Lung (tissue), 12 donors: ENCODE results near the gene CD47. TPM values are rescaled to one million over a fixed set of nuclear protein-coding genes. Genes with fewer than 3 reads are reported as not detected.

Experiments
- ATAC-seq: fragments of 200-7000 bp; cut with Tn5 transposase; one replicate; pipeline ENCODE4 v1.9.1; 2020; ENCODE audit warnings: moderate number of reproducible peaks; ENCODE audit not compliant: insufficient read depth, low FRiP score
- DNase-seq, 3 donors: peaks; one replicate each; pipeline ENCODE4 v3.0.0-alpha.2; 2013 to 2017
- H3K27ac ChIP-seq, 2 donors: one replicate each; pipeline ENCODE4 v1.5.1; 2013; ENCODE audit warnings: mild to moderate bottlenecking in 2 of 2, moderate library complexity in 2 of 2, control low read depth in 1 of 2, inconsistent platforms in 1 of 2, low read depth in 1 of 2, low read length in 1 of 2
- H3K27me3 ChIP-seq, 3 donors: one replicate each; pipeline ENCODE4 v1.5.1; 2013; ENCODE audit warnings: low read length in 2 of 3; ENCODE audit not compliant: control insufficient read depth in 3 of 3, insufficient read depth in 3 of 3
- H3K36me3 ChIP-seq, 4 donors: one replicate each; pipeline ENCODE4 v1.5.1; 2013; ENCODE audit warnings: low read length in 4 of 4, mild to moderate bottlenecking in 1 of 4, moderate library complexity in 1 of 4; ENCODE audit not compliant: control insufficient read depth in 4 of 4, insufficient read depth in 4 of 4
- H3K4me1 ChIP-seq, 5 donors: one replicate each; pipeline ENCODE4 v1.5.1; 2013; ENCODE audit warnings: low read length in 5 of 5, mild to moderate bottlenecking in 2 of 5, moderate library complexity in 1 of 5; ENCODE audit not compliant: control insufficient read depth in 5 of 5, insufficient read depth in 5 of 5
- H3K4me3 ChIP-seq: one replicate; pipeline ENCODE4 v1.5.1; 2013; ENCODE audit warnings: mild to moderate bottlenecking, control low read depth, moderate library complexity
- H3K9ac ChIP-seq, 2 donors: one replicate each; pipeline ENCODE4 v1.5.1; 2013; ENCODE audit warnings: low read length in 2 of 2, control low read depth in 1 of 2; ENCODE audit not compliant: insufficient read depth in 1 of 2
- H3K9me3 ChIP-seq, 4 donors: one replicate each; pipeline ENCODE4 v1.5.1; 2013; ENCODE audit warnings: low read length in 3 of 4, mild to moderate bottlenecking in 1 of 4, moderate library complexity in 1 of 4; ENCODE audit not compliant: control insufficient read depth in 4 of 4, insufficient read depth in 3 of 4
- WGBS, 2 donors: extraction: QIAGEN DNeasy Blood & Tissue Kit; methylation state at CpG; one replicate each; pipeline ENCODE4 v1.1.7; 2013; 5-methylcytosine and 5-hydroxymethylcytosine counted together
- polyA plus RNA-seq, 2 donors: library from polyadenylated mRNA; stranded (reverse); fragments of 200-250 nt; gene quantifications; one replicate each; pipeline ENCODE4 v1.2.1, GENCODE V29; 2013
- total RNA-seq, 2 donors: library from RNA; depleted of rRNA in 1 of 2; stranded (reverse); fragments of >200 nt in 1 of 2; gene quantifications; one replicate each; pipeline ENCODE4 v1.2.1, GENCODE V29; 2014 to 2021
- TF ChIP-seq, protein P1 (sequence below): IDR thresholded peaks from 2 replicates; pipeline ENCODE4 v1.5.1; 2012; ENCODE audit warnings: mild to moderate bottlenecking; ENCODE audit errors: control extremely low read depth, extremely low read depth
- donor health status: control.
- donor health status: control.
- donor health status: Bipolar disorder and iron deficiency.
- donor health status: healthy.
- donor health status: DM: yes; HTN: yes; CAD: no.

The CD47 gene
- total and polyA plus RNA-seq, 4 donors: 115 to 410 (median 133) TPM

DNA sequence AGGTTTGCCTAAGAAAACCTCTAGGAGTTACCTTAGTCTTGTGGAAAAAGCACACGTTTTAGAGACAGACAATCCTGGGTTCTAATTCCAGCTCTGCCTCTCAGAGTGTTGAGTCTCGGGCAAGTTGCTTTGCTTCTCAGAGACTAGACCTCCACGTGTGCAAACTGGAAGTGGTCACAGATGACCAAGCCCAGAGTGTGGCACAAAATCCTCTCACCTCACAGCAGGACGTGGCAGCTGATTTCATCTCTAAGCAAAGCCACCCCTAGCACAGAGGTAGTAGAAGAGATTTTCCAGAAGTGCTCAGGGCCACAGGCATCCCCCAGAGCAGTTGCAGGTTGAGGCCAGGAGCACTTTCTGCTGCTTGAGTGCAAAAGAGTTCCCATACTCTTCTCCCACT lies 79.2 kb downstream of the CD47 start:
- no peak for ATAC-seq

DNA sequence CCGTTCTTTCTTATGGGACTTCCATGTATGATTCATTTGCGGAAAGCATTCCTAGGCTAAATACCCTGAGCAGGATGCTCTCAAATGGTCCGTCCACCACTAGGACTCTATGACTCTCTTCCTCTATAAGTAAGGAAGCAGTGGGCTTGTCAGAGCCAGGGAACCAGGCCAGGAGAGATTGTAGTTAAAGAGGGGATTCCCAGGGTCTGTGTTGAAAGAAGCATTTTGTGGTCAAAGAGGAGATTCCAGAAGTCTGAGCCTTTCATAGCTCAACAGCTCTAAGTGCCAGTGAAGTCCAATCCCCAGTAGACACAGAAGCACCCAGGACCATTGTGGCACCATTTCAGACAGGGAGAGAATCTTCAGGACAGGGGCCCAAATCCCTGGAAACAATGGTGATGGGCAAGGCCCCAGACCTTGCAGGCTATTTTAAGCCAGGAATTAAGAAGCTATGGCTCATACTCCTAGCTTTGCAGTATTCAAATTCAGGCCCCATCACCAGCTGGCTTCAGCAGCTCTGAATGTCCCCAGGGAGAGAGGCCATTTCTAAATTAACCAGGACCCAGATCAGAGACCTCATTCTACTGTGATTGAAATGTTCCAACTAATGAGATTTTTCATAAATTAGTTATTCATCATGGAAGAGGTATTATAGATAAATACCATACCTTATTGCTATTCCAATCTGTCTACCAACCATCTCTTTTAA lies 81.7 kb downstream of the CD47 start:
- peaks cover 0 to 9% (median 4%) of the 10 kb centered on the region in 5 donors for H3K4me1 ChIP-seq
- DNase-seq (no peak), ATAC-seq (no peak)
- no peak overlapping the region for H3K4me3 ChIP-seq
- TF ChIP-seq, protein P1, sequence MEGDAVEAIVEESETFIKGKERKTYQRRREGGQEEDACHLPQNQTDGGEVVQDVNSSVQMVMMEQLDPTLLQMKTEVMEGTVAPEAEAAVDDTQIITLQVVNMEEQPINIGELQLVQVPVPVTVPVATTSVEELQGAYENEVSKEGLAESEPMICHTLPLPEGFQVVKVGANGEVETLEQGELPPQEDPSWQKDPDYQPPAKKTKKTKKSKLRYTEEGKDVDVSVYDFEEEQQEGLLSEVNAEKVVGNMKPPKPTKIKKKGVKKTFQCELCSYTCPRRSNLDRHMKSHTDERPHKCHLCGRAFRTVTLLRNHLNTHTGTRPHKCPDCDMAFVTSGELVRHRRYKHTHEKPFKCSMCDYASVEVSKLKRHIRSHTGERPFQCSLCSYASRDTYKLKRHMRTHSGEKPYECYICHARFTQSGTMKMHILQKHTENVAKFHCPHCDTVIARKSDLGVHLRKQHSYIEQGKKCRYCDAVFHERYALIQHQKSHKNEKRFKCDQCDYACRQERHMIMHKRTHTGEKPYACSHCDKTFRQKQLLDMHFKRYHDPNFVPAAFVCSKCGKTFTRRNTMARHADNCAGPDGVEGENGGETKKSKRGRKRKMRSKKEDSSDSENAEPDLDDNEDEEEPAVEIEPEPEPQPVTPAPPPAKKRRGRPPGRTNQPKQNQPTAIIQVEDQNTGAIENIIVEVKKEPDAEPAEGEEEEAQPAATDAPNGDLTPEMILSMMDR: no peak
- no peaks in the 10 kb centered on the region for H3K27me3 ChIP-seq
- no peaks in the 10 kb centered on the region for H3K9me3 ChIP-seq
- no peaks in the 10 kb centered on the region for H3K36me3 ChIP-seq
- H3K27ac ChIP-seq: no peak overlapping the region
- no peak overlapping the region for H3K9ac ChIP-seq
- WGBS, 2 donors: 88 to 92% methylated on average over 3 of the region's 3 CpGs

More for the DNA sequence above, 79.2 kb downstream of the CD47 start:
- H3K36me3 ChIP-seq: no peaks in the 10 kb centered on the region
- H3K27me3 ChIP-seq: no peaks in the 10 kb centered on the region
- H3K4me1 ChIP-seq: peaks cover 0 to 4% (median 0%) of the 10 kb centered on the region in 5 donors
- H3K9ac ChIP-seq: no peak overlapping the region
- H3K27ac ChIP-seq: no peak overlapping the region
- TF ChIP-seq, protein P1: no peak
- 82 to 89% methylated on average over 4 of the region's 4 CpGs for WGBS, 2 donors
- H3K9me3 ChIP-seq: no peaks in the 10 kb centered on the region
- H3K4me3 ChIP-seq: no peak overlapping the region
- no peak for DNase-seq

DNA sequence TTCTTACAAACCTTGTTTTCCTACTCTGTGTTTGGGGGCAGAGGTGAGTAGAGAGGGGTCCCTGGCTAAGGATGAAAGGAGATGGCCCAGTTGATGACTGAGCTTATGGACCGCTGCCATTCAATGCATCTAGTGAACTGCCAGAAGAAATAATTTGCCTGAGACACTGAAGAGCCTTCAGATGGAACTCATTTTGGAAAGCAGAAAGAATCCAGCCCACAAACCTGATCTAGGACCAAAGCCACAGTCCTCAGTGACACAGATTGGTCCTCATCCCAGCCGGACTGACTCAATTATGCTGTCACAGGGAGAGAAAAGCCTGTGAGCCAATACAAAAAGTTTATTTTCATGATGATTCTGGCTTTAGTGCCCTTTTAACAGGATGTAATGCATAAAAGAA lies 82.7 kb downstream of the CD47 start:
- H3K27me3 ChIP-seq: no peaks in the 10 kb centered on the region
- WGBS, 2 donors: 93 to 95% methylated on average over 2 of the region's 2 CpGs
- H3K4me3 ChIP-seq: no peak overlapping the region
- H3K27ac ChIP-seq: no peak overlapping the region
- H3K36me3 ChIP-seq: no peaks in the 10 kb centered on the region
- TF ChIP-seq, protein P1: no peak
- no peak overlapping the region for H3K9ac ChIP-seq
- ATAC-seq (no peak), DNase-seq (no peak)
- H3K9me3 ChIP-seq: no peaks in the 10 kb centered on the region
- H3K4me1 ChIP-seq: peaks cover 0 to 9% (median 4%) of the 10 kb centered on the region in 5 donors
